Nephron (organoid): Measurements from ENCODE around the gene ETNK2.

ENCODE experiments used
- H3K27ac Mint-ChIP-seq, 3 experiments: 2 replicates each; pipeline ENCODE4 v1.8.0; 2020; ENCODE audit warnings: mixed read lengths in 3 of 3, mild to moderate bottlenecking in 2 of 3, moderate library complexity in 1 of 3
- H3K27me3 Mint-ChIP-seq: 2 replicates; pipeline ENCODE4 v1.8.0; 2021; ENCODE audit warnings: low read depth, mild to moderate bottlenecking, moderate library complexity, mixed read lengths
- H3K36me3 Mint-ChIP-seq: 2 replicates; pipeline ENCODE4 v1.8.0; 2020; ENCODE audit warnings: low read depth, mixed read lengths
- H3K4me1 Mint-ChIP-seq: 2 replicates; pipeline ENCODE4 v1.8.0; 2020; ENCODE audit warnings: mixed read lengths
- H3K4me3 Mint-ChIP-seq, 3 experiments: 2 replicates each; pipeline ENCODE4 v1.8.0; 2020; ENCODE audit warnings: mild to moderate bottlenecking in 3 of 3, mixed read lengths in 3 of 3, moderate library complexity in 2 of 3
- H3K9me3 Mint-ChIP-seq: 2 replicates; pipeline ENCODE4 v1.8.0; 2020; ENCODE audit warnings: mixed read lengths
- TF ChIP-seq, protein P1 (sequence below), 3 experiments: fragments of 200-600 bp; sonication (generic); IDR thresholded peaks; one replicate each; pipeline ENCODE4 v1.5.0; 2021; ENCODE audit warnings: antibody characterized with exemption in 3 of 3; ENCODE audit not compliant: unreplicated experiment in 3 of 3

ETNK2 gene, protein sequence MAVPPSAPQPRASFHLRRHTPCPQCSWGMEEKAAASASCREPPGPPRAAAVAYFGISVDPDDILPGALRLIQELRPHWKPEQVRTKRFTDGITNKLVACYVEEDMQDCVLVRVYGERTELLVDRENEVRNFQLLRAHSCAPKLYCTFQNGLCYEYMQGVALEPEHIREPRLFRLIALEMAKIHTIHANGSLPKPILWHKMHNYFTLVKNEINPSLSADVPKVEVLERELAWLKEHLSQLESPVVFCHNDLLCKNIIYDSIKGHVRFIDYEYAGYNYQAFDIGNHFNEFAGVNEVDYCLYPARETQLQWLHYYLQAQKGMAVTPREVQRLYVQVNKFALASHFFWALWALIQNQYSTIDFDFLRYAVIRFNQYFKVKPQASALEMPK

DNA sequence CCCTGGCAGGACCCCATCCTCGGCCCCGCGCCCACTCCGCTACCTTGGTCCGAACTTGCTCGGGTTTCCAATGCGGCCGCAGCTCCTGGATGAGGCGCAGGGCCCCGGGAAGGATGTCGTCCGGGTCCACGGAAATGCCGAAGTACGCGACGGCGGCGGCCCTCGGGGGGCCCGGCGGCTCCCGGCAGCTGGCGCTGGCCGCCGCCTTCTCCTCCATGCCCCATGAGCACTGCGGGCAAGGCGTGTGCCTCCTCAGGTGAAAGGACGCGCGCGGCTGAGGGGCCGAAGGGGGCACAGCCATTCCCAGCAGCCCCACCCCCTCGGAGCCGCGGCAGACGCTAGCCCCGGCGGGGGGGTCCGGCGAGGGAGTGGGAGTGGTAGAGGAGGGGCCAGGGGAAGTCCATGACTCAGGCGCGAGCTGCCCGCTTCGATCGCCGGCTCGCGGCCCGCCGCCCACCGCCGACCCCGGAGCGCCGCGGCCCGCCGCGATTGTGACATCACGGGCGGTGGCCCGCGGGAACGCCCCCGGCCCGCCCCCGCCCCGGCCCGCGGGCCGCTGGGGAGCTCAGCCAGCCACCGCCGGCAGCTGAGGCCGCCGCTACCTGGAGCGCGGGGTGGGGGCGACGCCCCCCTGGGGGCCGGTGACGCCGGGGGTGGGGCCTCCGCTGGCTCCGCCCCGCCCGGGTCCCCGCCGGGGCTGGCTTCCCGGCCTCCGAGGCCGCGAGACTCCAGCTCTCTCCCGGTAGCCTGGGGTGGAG lies at the start of gene ETNK2:
Gene ETNK2 (minus strand): TSS at position 493 of the 758 bp plus-strand sequence. CDS start 192 bp downstream, at position 301.
- Mint-ChIP-seq H3K27me3 (peaks cover 29% of the 10 kb centered on the region), H3K4me3 (peak within 1 kb of the TSS; percentile 84 to 87 (median 85)), H3K36me3 (no peaks in the 10 kb centered on the region), H3K9me3 (no peaks in the 10 kb centered on the region), H3K4me1 (peaks cover 11% of the 10 kb centered on the region), H3K27ac (peak within 1 kb of the TSS in 2 of 3 experiments; percentile 44 to 68)
- TF ChIP-seq, protein P1, sequence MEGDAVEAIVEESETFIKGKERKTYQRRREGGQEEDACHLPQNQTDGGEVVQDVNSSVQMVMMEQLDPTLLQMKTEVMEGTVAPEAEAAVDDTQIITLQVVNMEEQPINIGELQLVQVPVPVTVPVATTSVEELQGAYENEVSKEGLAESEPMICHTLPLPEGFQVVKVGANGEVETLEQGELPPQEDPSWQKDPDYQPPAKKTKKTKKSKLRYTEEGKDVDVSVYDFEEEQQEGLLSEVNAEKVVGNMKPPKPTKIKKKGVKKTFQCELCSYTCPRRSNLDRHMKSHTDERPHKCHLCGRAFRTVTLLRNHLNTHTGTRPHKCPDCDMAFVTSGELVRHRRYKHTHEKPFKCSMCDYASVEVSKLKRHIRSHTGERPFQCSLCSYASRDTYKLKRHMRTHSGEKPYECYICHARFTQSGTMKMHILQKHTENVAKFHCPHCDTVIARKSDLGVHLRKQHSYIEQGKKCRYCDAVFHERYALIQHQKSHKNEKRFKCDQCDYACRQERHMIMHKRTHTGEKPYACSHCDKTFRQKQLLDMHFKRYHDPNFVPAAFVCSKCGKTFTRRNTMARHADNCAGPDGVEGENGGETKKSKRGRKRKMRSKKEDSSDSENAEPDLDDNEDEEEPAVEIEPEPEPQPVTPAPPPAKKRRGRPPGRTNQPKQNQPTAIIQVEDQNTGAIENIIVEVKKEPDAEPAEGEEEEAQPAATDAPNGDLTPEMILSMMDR (IDR thresholded peaks at IDR 0.05; ENCODE audit: unreplicated experiment in 3 of 3) = no peak

DNA sequence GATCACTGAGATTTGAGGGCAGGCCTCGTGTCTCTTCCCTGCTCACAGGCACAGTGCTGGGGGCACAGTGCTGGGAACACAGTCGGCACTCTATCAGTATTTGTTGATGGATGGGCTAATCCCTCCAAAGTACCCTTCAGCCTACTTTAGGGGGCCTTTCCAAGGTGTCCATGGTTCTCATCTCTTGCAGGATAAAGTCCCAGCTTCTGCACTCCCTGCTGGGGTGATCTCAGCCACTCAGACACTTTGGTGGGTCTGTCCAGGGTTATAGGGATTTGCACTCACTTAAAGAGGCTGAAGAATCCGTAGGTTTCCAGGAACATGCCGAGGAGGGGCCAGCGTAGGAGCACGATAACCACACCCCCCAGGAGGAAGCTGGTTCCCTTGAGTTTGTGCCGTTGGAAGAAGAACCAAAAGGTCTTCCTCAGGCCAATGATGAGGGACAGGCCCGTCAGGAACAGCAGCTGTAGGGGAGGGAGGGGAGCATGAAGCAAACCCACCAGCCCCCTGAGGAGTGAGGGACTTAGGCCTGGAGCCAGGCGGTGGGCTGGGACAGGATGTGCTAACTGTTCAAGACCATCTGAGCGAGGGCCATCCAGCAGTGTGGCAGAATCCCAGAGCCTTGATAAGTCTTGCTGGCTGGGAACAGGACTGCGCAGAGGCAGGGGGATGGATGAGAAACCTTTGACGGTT lies 49.6 kb upstream of the ETNK2 start:
- H3K4me1 Mint-ChIP-seq = peaks cover 15% of the 10 kb centered on the region
- TF ChIP-seq, protein P1 (IDR thresholded peaks at IDR 0.05; ENCODE audit: unreplicated experiment in 3 of 3) = no peak
- H3K4me3 Mint-ChIP-seq = no peak overlapping the region
- peaks cover 32% of the 10 kb centered on the region for H3K27me3 Mint-ChIP-seq
- no peaks in the 10 kb centered on the region for H3K36me3 Mint-ChIP-seq
- H3K27ac Mint-ChIP-seq = no peak overlapping the region
- H3K9me3 Mint-ChIP-seq = no peaks in the 10 kb centered on the region

DNA sequence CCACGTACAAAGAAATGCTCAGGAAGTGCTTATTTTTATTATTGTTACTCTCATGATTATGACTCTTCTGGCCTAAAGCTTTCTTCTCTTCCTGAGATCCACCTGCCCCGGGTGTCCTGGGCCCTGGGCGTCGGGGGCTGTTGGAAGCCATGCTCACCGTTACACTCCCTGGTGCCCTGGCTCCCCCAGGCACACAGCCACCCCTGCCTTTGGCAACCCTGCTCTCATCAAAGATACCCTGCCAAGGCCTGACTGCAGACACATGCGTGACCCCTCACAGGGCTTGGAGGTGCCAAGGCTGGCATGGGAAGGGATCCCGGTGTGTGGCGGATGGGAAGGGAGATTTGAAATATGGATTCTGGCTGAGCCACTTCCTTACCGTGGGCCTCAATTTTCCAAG lies 47.7 kb upstream of the ETNK2 start:
- Mint-ChIP-seq H3K4me1 (peaks cover 15% of the 10 kb centered on the region), H3K27me3 (peaks cover 28% of the 10 kb centered on the region), H3K4me3 (no peak overlapping the region), H3K27ac (no peak overlapping the region), H3K36me3 (no peaks in the 10 kb centered on the region), H3K9me3 (no peaks in the 10 kb centered on the region)
- TF ChIP-seq, protein P1 (IDR thresholded peaks at IDR 0.05; ENCODE audit: unreplicated experiment in 3 of 3) = no peak

DNA sequence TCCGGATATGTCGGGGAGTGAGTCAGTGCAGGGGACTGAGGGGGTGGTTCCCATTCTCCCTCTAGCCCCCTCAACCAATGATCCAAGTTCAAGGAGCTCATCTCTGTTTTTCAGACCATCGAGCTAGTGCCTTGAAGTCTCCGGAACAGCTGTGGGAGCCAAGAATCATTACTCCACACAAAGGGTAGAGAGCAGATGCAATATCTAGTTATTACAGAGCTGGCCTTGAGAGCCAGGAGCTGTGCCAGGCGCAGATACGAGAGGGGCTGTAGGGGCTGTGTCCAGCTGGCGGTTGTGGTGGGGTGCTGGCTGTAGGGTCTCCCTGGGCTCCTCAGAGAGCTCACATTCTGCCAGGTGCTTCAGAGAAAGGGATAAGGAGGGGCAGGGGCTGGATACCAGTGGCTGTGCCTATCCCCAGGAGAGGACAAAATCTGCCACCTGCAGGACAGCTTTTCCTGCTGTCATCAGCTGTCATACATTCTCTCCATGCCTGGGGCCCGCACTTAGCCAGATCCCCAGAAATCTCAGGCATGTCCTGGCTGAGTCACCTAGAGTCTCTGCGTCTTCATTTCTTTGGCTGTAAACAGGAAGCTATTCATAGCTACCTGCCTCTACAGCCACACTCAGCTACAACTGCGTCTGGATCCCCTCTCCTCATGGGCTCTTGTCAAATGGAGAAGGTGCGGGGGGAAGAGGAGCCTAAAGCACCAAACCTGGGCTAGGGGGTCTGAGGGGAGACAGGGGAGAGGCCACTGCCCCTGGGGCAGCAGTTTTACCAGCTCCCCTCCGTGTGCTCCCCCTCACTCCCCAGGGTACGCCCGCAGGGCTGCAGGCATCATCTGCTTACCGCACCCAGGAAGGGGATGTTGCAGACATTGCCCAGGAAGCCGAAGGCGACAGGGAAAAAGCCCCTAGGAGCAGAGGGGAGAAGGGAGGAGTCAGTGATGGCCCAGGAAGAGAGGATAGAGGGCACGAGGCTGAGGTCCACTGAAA lies 46.8 kb upstream of the ETNK2 start:
- no peaks in the 10 kb centered on the region for H3K9me3 Mint-ChIP-seq
- peak overlapping the region in 2 of 3 experiments; percentile 13 to 18 for H3K27ac Mint-ChIP-seq
- TF ChIP-seq, protein P1 (IDR thresholded peaks at IDR 0.05; ENCODE audit: unreplicated experiment in 3 of 3) = no peak
- H3K4me1 Mint-ChIP-seq = peaks cover 15% of the 10 kb centered on the region
- H3K4me3 Mint-ChIP-seq = no peak overlapping the region
- H3K27me3 Mint-ChIP-seq = peaks cover 28% of the 10 kb centered on the region
- H3K36me3 Mint-ChIP-seq = no peaks in the 10 kb centered on the region

DNA sequence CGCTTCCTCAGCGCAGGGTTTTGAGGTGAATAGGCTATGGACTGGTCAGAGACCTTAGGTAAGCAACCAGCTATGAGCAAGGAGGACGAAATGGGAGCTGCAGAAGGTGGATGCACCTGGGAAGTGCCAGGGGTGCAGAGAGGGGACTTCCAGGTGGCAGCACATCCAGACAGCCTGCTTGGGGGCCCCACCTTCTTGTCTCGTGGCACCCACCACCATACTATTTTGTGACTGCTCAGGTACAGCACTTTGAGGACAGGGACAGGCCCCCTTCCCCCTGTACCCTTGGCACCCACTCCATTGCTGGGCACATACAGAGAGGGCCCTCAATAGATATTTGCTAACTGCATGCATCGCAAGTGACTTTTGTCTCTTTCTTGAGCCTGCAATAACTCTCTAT lies 45.2 kb upstream of the ETNK2 start:
- peaks cover 15% of the 10 kb centered on the region for H3K4me1 Mint-ChIP-seq
- TF ChIP-seq, protein P1 (IDR thresholded peaks at IDR 0.05; ENCODE audit: unreplicated experiment in 3 of 3) = no peak
- no peaks in the 10 kb centered on the region for H3K9me3 Mint-ChIP-seq
- no peaks in the 10 kb centered on the region for H3K36me3 Mint-ChIP-seq
- no peak overlapping the region for H3K27ac Mint-ChIP-seq
- H3K4me3 Mint-ChIP-seq = no peak overlapping the region
- H3K27me3 Mint-ChIP-seq = peaks cover 34% of the 10 kb centered on the region
